Glutamatergic neuron (in vitro differentiated cells): ENCODE measurements around the gene FGF22. TPM values are rescaled to one million over a fixed set of nuclear protein-coding genes. Genes with fewer than 3 reads are reported as not detected.

Experiments used
- DNase-seq: peaks from one replicate; pipeline ENCODE4 v3.0.0; 2022
- H3K27ac Mint-ChIP-seq: one replicate; pipeline ENCODE4 v1.8.0; 2020; ENCODE audit warnings: mild to moderate bottlenecking, mixed read lengths, inconsistent platforms; ENCODE audit not compliant: unreplicated experiment
- H3K27me3 Mint-ChIP-seq: one replicate; pipeline ENCODE4 v1.8.0; 2020; ENCODE audit warnings: mild to moderate bottlenecking, moderate library complexity, mixed read lengths, inconsistent platforms; ENCODE audit not compliant: unreplicated experiment
- H3K36me3 Mint-ChIP-seq: one replicate; pipeline ENCODE4 v1.8.0; 2020; ENCODE audit warnings: mild to moderate bottlenecking, mixed read lengths, inconsistent platforms; ENCODE audit not compliant: unreplicated experiment
- H3K4me1 Mint-ChIP-seq: one replicate; pipeline ENCODE4 v1.8.0; 2020; ENCODE audit warnings: mild to moderate bottlenecking, low read depth, mixed read lengths, inconsistent platforms; ENCODE audit not compliant: unreplicated experiment
- H3K4me3 Mint-ChIP-seq: one replicate; pipeline ENCODE4 v1.8.0; 2020; ENCODE audit warnings: mild to moderate bottlenecking, mixed read lengths, inconsistent platforms; ENCODE audit not compliant: unreplicated experiment
- H3K9me3 Mint-ChIP-seq: one replicate; pipeline ENCODE4 v1.8.0; 2020; ENCODE audit warnings: mild to moderate bottlenecking, moderate library complexity, mixed read lengths, inconsistent platforms; ENCODE audit not compliant: unreplicated experiment
- total RNA-seq: library from RNA; stranded (reverse); fragmentation: NEBNext Ultra II Directional; extraction: Animal tissue kit (Norgen Biotek cat#: 25700); gene quantifications from one replicate; pipeline ENCODE4 v1.2.1, GENCODE V29; 2021; ENCODE audit not compliant: unreplicated experiment
- TF ChIP-seq, protein P1 (sequence below): fragments of 200-600 bp; sonication (generic); IDR thresholded peaks from one replicate; pipeline ENCODE4 v1.5.0; 2021; ENCODE audit not compliant: partially characterized antibody, unreplicated experiment

The FGF22 gene
- total RNA-seq, 1 donor from 2014 or later: 1.5 TPM

- H3K9me3 Mint-ChIP-seq: peaks cover 5% of the 10 kb centered on the region
- no peak for DNase-seq
- H3K27me3 Mint-ChIP-seq: peaks cover 7% of the 10 kb centered on the region
- H3K4me3 Mint-ChIP-seq: no peak overlapping the region
- no peaks in the 10 kb centered on the region for H3K36me3 Mint-ChIP-seq
- peaks cover 3% of the 10 kb centered on the region for H3K4me1 Mint-ChIP-seq
- no peak overlapping the region for H3K27ac Mint-ChIP-seq
- TF ChIP-seq, protein P1, sequence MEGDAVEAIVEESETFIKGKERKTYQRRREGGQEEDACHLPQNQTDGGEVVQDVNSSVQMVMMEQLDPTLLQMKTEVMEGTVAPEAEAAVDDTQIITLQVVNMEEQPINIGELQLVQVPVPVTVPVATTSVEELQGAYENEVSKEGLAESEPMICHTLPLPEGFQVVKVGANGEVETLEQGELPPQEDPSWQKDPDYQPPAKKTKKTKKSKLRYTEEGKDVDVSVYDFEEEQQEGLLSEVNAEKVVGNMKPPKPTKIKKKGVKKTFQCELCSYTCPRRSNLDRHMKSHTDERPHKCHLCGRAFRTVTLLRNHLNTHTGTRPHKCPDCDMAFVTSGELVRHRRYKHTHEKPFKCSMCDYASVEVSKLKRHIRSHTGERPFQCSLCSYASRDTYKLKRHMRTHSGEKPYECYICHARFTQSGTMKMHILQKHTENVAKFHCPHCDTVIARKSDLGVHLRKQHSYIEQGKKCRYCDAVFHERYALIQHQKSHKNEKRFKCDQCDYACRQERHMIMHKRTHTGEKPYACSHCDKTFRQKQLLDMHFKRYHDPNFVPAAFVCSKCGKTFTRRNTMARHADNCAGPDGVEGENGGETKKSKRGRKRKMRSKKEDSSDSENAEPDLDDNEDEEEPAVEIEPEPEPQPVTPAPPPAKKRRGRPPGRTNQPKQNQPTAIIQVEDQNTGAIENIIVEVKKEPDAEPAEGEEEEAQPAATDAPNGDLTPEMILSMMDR: no peak
Observed at GRCh38 chr19:634975-635652, 4.6 kb upstream of the FGF22 start.

DNA sequence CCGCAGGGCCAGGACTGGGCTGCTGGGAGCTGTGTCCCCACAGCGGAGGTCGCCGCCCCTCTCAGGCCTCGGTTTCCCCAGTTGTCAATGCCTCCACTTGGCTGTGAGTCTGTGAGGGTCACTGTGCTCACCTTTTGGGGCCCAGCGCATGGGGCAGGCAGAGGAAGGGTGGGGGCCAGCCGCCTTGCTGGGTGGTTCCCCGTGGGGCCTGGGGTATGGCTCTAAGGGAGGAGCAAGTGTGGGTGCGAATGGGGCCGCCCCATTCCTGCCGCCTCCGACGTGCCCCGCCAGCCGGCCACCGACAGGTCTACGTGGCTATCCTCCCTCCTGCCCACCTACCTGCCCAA is 800 bp upstream of the FGF22 start:
- Mint-ChIP-seq H3K9me3 (peaks cover 4% of the 10 kb centered on the region), H3K27ac (no peak overlapping the region), H3K4me1 (no peaks in the 10 kb centered on the region), H3K4me3 (peak overlapping the region; percentile 87), H3K27me3 (peaks cover 3% of the 10 kb centered on the region), H3K36me3 (no peaks in the 10 kb centered on the region)
- DNase-seq: no peak
- TF ChIP-seq, protein P1: no peak

DNA sequence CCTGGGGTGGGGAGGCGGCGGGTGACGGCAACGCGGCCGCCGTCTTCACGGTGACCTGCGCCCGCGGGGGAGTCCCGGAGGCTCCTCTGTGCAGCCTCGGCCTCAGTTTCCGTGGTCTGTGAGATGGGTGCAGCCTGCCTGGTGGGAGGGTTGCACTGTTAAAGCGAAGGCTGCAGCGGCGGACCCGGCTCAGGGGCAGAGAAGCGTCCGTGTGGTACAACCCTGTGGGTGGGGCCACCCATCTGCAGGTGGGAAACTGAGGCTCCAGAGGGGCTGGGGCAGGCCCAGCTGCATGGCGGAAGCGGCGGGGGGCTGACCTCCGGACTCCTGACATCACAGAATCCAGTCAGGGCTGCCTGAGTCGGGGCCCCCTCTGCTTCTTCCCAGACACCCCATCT is 481 bp downstream of the FGF22 start:
- H3K27me3 Mint-ChIP-seq: peaks cover 3% of the 10 kb centered on the region
- TF ChIP-seq, protein P1: no peak
- H3K4me1 Mint-ChIP-seq: no peaks in the 10 kb centered on the region
- H3K9me3 Mint-ChIP-seq: peaks cover 4% of the 10 kb centered on the region
- no peak overlapping the region for H3K4me3 Mint-ChIP-seq
- no peaks in the 10 kb centered on the region for H3K36me3 Mint-ChIP-seq
- no peak overlapping the region for H3K27ac Mint-ChIP-seq
- no peak for DNase-seq

DNA sequence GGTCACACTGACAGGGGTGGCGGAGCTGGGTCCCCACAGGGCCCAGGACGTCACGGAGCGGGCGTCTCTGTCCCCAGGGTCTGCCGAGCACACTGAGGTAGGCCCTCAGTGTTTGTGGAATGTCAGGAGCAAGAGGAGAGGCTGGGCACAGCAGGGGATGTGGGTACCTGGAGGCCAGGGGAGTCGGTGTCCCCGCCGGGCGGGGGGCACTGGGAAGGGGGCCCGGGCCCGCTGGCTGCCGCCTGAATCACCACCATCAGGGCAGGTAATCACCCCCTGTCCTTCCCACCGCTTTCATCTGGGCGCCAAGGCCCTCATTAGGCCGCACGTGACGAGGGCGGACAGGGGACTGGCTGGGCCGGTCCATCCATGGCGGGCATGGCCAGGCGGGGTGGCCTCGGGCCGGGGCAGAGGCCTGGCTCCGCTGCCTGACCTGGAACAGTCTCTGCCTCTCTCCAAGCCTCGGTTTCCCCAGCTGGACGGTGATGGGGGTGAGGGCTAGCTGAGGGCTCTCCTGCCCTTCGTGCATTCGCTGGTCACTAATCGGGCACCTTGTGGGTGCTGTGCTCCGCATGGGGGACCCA is 1.0 kb downstream of the FGF22 start:
- peaks cover 4% of the 10 kb centered on the region for H3K9me3 Mint-ChIP-seq
- H3K36me3 Mint-ChIP-seq: no peaks in the 10 kb centered on the region
- TF ChIP-seq, protein P1: no peak
- H3K27ac Mint-ChIP-seq: no peak overlapping the region
- H3K4me3 Mint-ChIP-seq: no peak overlapping the region
- no peaks in the 10 kb centered on the region for H3K4me1 Mint-ChIP-seq
- DNase-seq: no peak
- H3K27me3 Mint-ChIP-seq: peaks cover 3% of the 10 kb centered on the region

DNA sequence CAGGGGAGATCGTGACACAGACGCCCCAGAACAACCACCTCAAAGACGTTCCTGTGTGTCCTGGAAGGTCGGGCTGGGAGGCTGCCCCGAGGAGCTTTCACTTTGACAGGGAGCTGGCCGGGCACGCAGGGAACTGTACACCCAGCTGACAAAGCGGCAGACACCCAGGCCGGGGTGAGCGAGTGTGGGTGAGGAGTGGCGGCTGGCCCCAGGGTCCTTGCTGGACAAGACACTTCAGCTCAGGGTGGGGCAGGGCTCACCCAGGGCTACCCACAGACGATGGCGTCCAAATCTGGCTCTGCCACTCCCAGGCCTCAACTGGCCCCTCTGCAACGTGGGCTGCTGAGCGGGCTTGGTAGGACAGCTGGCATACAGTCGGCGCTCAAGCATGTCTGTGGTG is 2.0 kb downstream of the FGF22 start:
- DNase-seq: no peak
- TF ChIP-seq, protein P1: no peak

More for the DNA sequence above, 2.0 kb downstream of the FGF22 start:
- H3K4me1 Mint-ChIP-seq: no peaks in the 10 kb centered on the region
- H3K27ac Mint-ChIP-seq: no peak overlapping the region
- H3K27me3 Mint-ChIP-seq: peaks cover 7% of the 10 kb centered on the region
- no peaks in the 10 kb centered on the region for H3K36me3 Mint-ChIP-seq
- H3K4me3 Mint-ChIP-seq: no peak overlapping the region
- H3K9me3 Mint-ChIP-seq: peaks cover 4% of the 10 kb centered on the region
